ENCODE measurements around the gene FNBP1L. TPM values are rescaled to one million over a fixed set of nuclear protein-coding genes. Genes with fewer than 3 reads are reported as not detected.

The FNBP1L gene
- total and polyA plus RNA-seq, 7 donors = 5.3 to 21.4 (median 16.3) TPM

GRCh38 chr1:93598396-93598795 is 150.5 kb downstream of the FNBP1L start:
- WGBS, 3 donors = 43 to 65% (median 54%) methylated on average over 2 of the region's 2 CpGs
- no peak for TF ChIP-seq CTCF (IDR thresholded peaks at IDR 0.05)
- Histone ChIP-seq H3K4me1 (peaks cover 86% of the 10 kb centered on the region), H3K9me3 (no peaks in the 10 kb centered on the region), H3K27ac (peak overlapping the region; percentile 76), H3K36me3 (ENCODE audit: insufficient read depth in 1 of 2, low read depth in 1 of 2) (no peaks in the 10 kb centered on the region), H3K27me3 (ENCODE audit: insufficient read depth in 3 of 3, low read length in 2 of 3) (no peaks in the 10 kb centered on the region), H3K4me3 (no peak overlapping the region)
- DNase-seq (no peak), ATAC-seq (no peak)
- intact Hi-C loops (cut with DNase I) = no loop called here

- H3K27me3 ChIP-seq (ENCODE audit: insufficient read depth in 3 of 3, low read length in 2 of 3) = no peaks in the 10 kb centered on the region
- H3K9me3 ChIP-seq = no peaks in the 10 kb centered on the region
- H3K4me3 ChIP-seq = no peak overlapping the region
- TF ChIP-seq CTCF (IDR thresholded peaks at IDR 0.05) = no peak
- DNase-seq = no peak
- H3K27ac ChIP-seq = peak overlapping the region; percentile 76
- H3K36me3 ChIP-seq (ENCODE audit: insufficient read depth in 1 of 2, low read depth in 1 of 2) = no peaks in the 10 kb centered on the region
- peak in 3 of 4 donors; percentile 18 to 39 (median 26) for ATAC-seq
- intact Hi-C loops (cut with DNase I) = no loop called here
- WGBS, 3 donors = 54 to 64% (median 58%) methylated on average over 7 of the region's 7 CpGs
- peaks cover 86% of the 10 kb centered on the region for H3K4me1 ChIP-seq
These were observed 151.0 kb downstream of the FNBP1L start for GRCh38 chr1:93598861-93599439.

GRCh38 chr1:93599479-93599878 is 151.6 kb downstream of the FNBP1L start:
- no peaks in the 10 kb centered on the region for H3K9me3 ChIP-seq
- peaks cover 87% of the 10 kb centered on the region for H3K4me1 ChIP-seq
- no peak for DNase-seq
- no peaks in the 10 kb centered on the region for H3K27me3 ChIP-seq (ENCODE audit: insufficient read depth in 3 of 3, low read length in 2 of 3)
- no peaks in the 10 kb centered on the region for H3K36me3 ChIP-seq (ENCODE audit: insufficient read depth in 1 of 2, low read depth in 1 of 2)
- WGBS, 3 donors = 73 to 89% (median 81%) methylated on average over 6 of the region's 6 CpGs
- H3K4me3 ChIP-seq = no peak overlapping the region
- ATAC-seq = no peak
- TF ChIP-seq CTCF (IDR thresholded peaks at IDR 0.05) = no peak
- intact Hi-C loops (cut with DNase I) = no loop called here
- H3K27ac ChIP-seq = peak overlapping the region; percentile 76

- intact Hi-C loops (cut with DNase I) = no loop called here
- Histone ChIP-seq H3K9me3 (no peaks in the 10 kb centered on the region), H3K4me3 (no peak overlapping the region), H3K4me1 (peaks cover 86% of the 10 kb centered on the region), H3K27ac (peak overlapping the region; percentile 76), H3K36me3 (ENCODE audit: insufficient read depth in 1 of 2, low read depth in 1 of 2) (no peaks in the 10 kb centered on the region), H3K27me3 (ENCODE audit: insufficient read depth in 3 of 3, low read length in 2 of 3) (no peaks in the 10 kb centered on the region)
- WGBS, 3 donors = 54 to 62% (median 58%) methylated on average over 2 of the region's 2 CpGs
- DNase-seq (peak; percentile 43 to 76), ATAC-seq (peak in 3 of 4 donors; percentile 39 to 68 (median 46))
- no peak for TF ChIP-seq CTCF (IDR thresholded peaks at IDR 0.05)
These were observed 152.7 kb downstream of the FNBP1L start for GRCh38 chr1:93600663-93601062.

GRCh38 chr1:93601686-93602085 is 153.8 kb downstream of the FNBP1L start:
- Histone ChIP-seq H3K27me3 (ENCODE audit: insufficient read depth in 3 of 3, low read length in 2 of 3) (no peaks in the 10 kb centered on the region), H3K4me1 (peaks cover 83% of the 10 kb centered on the region), H3K27ac (peak overlapping the region; percentile 76), H3K36me3 (ENCODE audit: insufficient read depth in 1 of 2, low read depth in 1 of 2) (no peaks in the 10 kb centered on the region), H3K4me3 (no peak overlapping the region), H3K9me3 (no peaks in the 10 kb centered on the region)
- no peak for ATAC-seq
- WGBS, 3 donors = 55 to 70% (median 55%) methylated on average over 1 of the region's 1 CpG
- DNase-seq = no peak
- intact Hi-C loops (cut with DNase I) = no loop called here
- TF ChIP-seq CTCF (IDR thresholded peaks at IDR 0.05) = no peak

Measured in psoas muscle (tissue), 8 donors.